GM19463 (cell line): ENCODE data around the gene PUS7.
A peak's percentile ranks its signal among the peaks of the same experiment; 100 is the strongest.
"Not testable (repeated sequence)": the region's sequence is repeated elsewhere in the genome, so short reads cannot be mapped to it uniquely, and the experiment has no call there.

Source experiments
- ATAC-seq: cut with Tn5 transposase; IDR thresholded peaks from one replicate; pipeline ENCODE4 v1.9.1; 2021; ENCODE audit warnings: mild to moderate bottlenecking, moderate library complexity; ENCODE audit not compliant: unreplicated experiment

Gene PUS7, protein sequence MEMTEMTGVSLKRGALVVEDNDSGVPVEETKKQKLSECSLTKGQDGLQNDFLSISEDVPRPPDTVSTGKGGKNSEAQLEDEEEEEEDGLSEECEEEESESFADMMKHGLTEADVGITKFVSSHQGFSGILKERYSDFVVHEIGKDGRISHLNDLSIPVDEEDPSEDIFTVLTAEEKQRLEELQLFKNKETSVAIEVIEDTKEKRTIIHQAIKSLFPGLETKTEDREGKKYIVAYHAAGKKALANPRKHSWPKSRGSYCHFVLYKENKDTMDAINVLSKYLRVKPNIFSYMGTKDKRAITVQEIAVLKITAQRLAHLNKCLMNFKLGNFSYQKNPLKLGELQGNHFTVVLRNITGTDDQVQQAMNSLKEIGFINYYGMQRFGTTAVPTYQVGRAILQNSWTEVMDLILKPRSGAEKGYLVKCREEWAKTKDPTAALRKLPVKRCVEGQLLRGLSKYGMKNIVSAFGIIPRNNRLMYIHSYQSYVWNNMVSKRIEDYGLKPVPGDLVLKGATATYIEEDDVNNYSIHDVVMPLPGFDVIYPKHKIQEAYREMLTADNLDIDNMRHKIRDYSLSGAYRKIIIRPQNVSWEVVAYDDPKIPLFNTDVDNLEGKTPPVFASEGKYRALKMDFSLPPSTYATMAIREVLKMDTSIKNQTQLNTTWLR

DNA sequence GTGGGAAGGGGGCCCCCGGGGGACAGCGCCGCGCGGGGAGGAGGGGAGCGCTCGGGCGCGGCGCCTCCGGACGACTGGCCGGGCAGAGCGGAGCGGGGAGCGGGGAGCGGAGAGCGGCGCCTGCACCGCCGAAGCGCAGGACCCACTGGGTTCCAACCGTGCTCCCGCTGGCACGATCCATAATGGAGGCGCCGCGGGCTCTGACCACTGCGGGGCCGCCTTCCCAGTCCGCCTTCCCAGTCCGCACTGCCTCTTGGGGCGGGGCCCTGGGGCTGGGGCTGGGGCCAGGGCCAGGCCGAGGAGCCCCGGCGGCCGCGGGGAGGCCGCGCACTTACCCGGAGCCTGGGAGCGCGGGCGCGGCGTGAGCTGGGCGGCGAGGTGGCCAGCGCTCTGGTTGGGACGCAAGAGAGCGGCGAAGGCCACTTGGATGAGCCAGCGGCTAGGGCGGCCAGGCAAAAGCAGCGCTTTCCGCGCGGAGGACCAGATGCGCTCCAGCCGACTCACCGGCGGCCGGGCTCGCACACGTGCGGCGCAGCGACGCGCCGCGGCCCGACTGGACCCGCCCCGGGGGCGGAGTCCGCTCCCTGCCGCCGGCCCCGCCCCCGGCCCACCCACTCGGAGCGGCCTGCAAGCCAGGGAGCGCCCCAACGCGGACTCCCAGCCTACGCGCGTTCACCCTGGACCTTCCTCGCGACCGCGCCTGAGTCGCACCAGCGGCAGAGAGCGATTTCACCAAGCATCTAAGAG lies at the start of gene PUS7:
TSS of gene PUS7 (minus strand) at position 555 of the 747 bp plus-strand sequence. CDS start 13,759 bp downstream, outside the sequence.
- peak; percentile 84 for ATAC-seq

DNA sequence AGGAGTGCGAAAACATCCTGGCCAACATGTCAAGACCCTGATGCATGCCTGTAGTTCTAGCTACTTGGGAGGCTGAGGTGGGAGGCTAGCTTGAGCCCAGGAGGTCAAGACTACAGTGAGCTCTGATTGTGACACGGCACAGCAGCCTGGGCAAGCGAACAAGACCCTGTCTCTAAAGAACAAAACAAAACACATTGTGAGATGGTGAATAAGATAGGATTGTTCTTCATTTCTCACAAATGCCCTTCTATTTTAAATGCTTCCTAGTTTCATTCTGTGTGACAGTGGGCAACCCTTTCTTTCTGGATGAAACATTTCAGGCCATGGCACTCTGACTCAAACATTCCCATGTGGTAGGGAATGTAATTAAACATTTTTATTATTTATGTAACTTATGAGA lies 45.8 kb upstream of the PUS7 start:
- ATAC-seq: no peak

DNA sequence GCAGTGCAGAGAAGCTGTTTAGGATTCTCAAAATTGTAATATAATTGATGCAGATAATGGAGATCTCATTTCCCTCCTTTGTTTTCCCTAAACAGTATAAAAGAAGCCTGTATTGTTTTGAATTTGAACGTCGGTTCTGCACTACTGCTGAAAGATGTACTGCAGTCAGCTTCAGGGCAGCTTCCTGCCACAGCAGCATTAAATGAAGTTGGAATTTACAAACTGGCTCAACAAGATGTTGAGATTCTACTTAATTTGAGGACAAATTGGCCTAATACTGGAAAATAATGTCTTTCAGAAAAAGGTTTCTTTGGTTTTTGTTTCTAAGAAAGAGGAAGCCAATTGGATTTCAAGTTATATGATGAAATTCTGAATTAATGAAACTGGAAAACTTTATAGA lies 45.0 kb upstream of the PUS7 start:
- ATAC-seq: no peak

DNA sequence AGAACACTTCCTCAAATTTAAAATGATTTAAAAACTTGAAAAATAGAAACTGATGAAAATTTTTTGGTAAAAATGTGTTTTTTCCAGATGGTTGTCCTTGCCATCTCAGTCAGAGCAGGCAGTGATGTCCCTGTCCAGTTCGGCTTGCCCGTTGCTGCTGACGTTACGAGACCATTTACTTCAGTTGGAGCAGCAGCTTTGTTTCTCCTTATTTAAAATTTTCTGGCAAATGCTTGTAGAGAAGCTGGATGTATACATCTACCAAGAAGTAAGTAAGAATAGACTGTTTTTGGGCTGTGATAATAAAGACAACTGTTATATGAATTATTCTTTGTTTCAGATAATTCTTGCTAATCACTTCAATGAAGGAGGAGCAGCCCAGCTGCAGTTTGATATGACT lies 43.1 kb upstream of the PUS7 start:
- no peak for ATAC-seq

DNA sequence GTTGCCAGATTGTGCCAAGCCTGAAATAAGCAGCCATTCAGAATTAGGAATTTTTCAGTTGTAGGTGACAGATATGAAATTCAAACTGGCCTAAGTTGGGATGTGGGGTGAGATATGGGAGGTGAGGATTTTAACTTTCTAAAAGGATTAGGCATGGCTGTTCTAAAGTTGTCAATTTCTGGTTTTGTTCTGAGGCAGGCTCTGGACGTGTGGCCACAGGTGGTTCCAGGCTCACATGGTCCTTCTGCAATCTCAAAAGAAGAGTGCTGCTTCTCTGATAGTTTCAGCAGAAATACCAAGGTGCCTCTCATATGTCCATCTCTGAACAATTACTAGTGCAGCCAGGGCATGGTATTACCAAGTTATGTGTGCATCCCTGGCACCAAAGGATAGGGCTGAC lies 37.9 kb upstream of the PUS7 start:
- ATAC-seq: no peak

DNA sequence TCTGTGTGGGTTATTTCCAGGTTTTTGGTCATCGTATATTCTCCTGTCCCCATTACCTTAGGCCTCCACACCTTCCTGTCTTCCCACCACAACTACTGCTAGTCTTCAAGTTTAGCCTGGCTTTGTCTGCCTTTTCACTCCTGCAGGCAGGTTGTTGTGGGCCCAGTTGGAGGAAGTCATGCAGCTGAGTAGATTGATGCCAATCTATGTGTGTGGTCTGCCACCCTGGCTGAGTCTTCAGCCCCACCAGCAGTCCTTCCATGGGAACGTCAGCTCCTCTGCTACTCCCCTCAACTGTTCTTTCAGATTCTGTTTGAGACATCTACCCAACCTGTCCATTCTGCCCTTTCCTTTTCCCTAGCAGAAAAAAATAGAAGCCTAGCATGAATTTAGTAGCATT lies 16.3 kb upstream of the PUS7 start:
- no peak for ATAC-seq

DNA sequence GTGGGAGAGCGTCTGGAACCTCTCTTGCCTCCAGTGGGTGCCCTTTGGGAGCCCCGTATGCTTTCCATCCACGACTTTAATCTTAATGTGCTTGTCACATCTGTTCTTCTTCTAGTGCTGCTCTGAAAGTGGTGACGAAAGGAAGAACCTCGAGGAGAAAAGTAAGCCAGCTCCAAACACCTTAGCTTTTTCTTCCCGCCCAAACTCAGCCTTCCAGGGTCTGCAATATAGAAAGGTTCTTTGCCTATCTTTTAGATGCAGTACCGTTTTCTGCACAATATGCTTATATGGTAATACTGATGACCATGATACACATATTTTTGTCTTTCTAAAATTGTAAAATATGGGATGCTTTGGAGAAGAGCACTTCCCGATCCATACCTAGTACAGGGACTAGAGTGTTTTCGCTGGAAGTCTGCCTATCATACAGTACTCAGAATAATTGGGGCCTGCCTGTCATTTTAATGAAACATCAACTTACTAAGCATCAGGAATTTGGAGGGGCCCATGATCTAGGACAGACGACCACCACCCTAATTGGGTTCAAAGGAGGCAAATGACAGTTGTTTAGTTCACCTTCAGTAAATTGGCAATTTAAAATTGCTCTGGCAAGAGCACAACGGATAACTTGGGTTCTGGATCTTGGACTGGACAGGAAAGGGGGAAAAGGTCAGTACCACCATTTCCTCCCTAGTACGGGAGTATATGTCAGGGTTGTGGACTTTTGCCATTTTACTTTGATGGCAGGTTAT lies 10.8 kb upstream of the PUS7 start:
- no peak for ATAC-seq

DNA sequence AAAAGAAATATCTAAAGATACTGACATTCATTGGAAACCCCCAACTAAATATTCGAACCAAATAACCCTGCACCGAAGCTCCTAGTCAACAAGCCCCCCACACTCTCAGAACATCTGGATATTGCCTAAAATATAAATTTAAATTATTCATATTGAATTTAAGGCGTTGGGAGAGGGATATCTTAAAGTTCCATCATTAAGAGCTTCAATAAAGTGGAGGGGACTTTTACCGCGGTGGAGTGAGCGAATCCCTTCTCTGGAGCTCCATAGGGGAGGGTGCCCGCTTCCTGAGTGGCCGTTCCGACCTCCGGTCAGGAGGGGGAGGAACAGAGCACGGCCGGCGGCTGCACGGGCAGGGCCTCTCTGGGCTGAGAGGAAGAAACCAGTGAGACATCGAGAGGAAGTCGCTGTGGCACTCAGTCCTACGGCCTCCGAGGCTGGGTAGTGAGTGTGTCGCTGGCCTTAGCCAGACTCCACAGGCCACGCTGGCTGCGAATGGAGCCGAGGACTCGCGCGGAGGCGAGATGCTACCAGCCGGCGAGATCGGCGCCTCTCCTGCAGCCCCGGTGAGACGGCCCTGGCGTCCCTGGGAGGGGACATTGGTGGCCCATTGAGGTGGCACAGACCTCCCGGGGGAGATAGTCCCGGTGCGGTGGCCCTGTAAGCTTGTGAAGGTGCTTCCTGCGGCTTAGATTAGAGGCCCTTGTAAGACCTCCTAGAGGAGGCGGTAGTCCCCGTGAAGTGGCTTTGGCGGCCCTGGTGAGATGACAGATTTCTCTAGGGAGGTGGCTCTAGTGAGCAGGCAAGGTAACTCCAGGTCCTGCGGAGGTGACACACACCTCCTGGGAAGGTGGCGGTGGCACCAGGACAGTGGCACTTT lies 10.0 kb upstream of the PUS7 start, which contains the start of gene RINT1:
TSS of gene RINT1 (plus strand) at position 410 of the 880 bp plus-strand sequence. CDS start at position 525, 115 bp downstream.
- ATAC-seq: peak; percentile 93

DNA sequence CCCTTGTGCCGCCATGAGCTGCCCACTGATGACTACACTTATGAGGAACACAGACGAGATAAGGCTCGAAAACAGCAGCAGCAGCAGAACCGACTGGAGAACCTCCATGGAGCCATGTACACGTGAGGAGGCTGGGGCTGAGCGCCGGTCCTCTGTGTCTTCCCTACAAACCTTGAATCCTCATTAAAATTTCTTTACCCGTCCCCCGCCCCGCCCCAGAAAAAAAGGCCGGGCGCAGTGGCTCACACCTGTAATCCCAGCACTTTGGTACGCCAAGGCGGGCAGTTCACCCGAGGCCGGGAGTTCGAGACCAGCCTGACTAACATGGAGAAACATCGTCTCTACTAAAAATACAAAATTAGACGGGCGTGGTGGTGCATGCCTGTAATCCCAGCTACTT lies 8.5 kb upstream of the PUS7 start:
- no peak for ATAC-seq

DNA sequence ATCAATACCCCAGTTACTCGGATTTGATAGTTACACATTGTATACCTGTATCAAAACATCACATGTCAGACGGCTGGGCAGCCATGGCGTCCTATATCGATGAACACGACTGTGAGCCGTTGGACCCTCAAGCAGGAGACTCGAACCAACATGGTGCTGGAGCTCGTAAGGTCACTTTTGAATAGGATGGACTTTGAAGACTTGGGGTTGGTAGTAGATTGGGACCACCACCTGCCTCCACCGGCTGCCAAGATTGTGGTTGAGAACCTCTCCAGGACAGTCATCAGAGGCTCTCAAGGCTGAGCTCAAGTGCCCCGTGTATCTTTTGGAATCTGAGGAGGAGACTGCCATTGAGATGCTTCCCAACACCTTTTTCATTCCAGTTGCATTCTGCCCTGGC lies 8.1 kb upstream of the PUS7 start:
- no peak for ATAC-seq

DNA sequence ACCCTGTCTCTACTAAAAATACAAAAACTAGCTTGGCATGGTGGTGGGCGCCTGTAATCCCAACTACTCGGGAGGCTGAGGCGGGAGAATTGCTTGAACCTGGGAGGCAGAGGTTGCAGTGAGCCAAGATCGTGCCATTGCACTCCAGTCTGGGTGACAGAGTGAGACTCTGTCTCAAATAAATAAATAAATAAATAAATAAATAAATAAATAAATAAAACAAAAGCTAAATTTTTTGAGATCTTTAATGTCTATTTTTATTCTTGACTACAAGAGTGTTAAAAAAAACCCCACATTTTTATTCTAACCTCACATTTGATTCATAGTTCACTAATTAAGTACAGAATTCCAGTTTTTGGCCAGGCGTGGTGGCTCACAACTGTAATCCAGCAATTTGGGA lies 5.7 kb upstream of the PUS7 start:
- ATAC-seq: not testable (repeated sequence)

DNA sequence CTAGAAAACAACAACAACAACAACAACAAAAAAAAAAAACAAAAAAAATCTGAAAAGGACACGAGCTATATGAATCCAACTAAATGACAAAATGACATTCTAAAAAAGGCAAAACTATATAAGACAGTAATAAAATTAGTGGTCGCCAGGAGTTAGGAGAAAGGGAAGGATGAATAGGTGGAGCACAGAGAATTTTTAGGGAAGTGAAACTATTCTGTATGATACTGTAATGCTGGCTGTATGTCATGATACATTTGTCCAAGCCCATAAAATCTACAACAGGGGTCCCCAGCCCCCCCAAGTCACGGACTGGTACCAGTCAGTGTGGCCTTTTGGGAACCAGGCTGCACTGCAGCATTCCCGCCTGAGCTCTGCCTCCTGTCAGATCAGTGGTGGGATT lies 2.8 kb upstream of the PUS7 start:
- ATAC-seq: no peak

DNA sequence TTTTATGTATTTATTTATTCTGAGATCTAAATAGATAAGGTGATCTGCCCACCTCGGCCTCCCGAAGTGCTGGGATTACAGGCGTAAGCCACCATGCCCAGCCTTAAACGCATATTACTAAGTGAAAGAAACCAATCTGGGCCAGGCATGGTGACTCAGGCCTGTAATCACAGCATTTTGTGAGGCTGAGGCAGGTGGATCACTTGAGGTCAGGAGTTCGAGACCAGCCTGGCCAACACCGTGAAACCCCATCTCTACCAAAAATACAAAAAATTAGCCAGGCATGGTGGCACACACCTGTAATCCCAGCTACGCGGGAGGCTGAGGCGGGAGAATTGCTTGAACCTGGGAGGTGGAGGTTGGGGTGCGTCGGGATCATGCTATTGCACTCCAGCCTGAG lies 2.4 kb upstream of the PUS7 start:
- not testable (repeated sequence) for ATAC-seq

DNA sequence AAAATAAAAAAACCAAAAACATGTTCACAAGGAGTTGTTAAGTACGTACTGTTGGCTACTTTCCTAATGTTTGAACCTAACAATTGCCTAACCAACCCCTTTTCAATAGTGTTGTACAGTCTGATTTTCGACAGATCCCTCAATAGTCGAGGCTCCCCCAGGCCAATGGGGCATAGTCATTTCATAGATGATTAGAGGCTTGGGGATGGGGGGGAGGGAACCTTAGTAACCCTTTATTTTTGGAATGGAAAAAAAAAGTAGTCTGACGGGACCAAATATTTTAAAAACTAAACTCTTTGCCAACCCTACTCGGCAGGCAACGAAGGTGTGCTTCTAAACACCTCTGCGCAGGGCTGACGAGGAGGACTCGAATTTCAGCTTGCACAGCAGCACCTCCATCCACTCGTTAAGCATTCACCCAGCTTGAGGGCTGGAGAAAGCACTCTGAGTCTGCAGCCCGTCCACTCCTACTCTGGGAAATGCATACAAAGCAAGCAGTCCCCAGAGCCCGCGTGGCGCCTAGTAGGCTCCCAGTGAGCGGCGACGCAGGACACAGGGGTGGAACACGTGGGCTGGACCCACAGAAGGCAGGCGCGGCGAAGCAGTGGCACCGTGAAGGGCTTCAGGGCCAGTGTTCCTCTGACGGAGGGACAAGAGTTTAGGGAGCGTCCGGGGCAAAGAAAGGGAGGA lies 899 bp downstream of the PUS7 start:
- ATAC-seq: peak; percentile 35

DNA sequence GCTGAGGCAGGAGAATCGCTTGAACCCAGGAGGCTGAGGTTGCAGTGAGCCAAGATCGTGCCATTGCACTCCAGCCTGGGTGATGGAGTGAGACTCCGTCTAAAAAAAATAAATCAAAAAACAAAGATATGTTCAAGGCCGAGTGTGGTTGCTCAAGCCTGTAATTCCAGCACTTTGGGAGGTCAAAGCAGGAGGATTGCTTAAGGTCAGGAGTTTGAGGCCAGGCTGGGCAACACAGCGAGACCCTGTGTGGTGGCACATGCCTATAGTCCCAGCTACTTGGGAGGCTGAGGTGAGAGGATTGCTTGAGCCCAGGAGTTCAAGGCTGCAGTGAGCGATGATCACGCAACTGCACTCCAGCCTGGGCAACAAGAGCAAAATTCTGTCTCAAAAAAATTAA lies 1.5 kb downstream of the PUS7 start:
- ATAC-seq: not testable (repeated sequence)

DNA sequence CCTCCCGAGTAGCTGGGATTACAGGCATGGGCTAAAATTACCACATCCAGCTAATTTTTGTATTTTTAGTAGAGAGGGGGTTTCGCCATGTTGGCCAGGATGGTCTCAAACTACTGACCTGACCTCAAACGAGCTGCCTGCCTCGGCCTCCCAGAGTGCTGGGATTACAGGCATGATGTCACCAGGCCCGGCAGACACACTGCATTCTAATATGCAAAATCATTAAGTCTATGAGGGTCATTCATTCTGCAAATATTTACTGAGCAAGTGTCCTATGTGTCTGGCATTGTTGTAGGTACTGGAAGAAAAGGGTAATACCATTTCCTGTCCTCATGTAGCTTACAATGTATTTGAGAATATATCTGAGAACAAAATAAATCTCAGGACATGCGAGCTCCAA lies 2.7 kb downstream of the PUS7 start:
- no peak for ATAC-seq

DNA sequence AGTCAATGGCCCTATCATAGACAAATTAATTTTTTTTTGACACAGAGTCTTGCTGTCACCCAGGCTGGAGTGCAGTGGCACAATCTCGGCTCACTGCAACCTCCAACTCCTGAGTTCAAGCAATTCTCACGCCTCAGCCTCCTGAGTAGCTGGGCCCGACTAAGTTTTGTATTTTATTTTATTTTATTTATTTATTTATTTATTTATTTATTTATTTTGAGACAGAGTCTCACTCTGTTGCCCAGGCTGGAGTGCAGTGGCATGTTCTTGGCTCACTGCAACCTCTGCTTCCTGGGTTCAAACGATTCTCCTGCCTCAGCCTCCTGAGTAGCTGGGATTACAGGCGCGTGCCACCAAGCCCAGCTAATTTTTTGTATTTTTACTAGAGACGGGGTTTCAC lies 6.5 kb downstream of the PUS7 start:
- not testable (repeated sequence) for ATAC-seq

DNA sequence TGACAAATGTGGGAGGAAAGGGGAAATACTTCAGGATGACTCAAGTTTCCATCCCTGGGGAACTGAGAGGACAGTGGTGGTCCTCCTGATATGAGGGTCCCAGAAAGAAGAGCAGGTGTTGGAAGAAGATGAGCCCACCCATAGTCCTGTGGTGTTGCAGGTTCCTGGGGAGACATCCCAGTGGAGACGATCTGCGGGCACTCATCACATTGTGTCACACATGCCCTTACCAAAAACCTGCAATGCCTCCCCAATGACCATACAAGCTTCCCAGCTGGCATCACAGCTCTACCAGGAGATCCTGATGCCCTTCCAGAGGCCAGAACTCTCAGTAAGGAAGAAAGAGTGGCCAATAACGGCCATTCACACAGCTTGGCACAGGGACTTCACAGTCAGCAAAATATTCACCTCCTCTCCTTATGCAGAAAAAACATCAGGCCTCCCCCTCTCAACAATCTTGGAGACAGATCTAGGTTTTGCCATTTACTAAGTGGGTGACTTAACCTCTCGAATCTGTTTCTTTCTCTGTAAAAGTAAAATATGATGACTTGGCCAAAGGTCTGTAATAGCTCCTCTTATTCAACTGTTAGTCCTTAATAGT lies 9.0 kb downstream of the PUS7 start:
- ATAC-seq: no peak

DNA sequence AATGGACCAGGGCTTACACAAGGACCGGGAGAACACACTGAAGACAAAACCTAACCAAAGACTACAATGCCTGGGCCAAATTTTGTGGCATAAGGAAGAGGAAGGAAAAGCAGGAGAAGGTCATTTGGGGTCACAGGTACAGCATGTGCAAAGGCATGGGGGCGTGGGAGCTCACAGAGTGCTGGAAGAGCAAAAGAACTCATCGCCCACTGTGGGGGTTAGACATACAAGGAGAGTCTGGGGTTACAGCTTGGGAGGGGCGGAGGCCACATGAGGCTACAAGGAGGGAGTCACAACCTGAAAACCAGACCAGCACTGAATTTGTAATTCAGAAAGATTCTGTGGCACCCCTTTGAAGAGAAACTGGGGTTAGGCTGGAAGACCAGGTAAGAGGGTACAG lies 9.7 kb downstream of the PUS7 start:
- ATAC-seq: no peak
